GM19025 (cell line): ENCODE data around the gene TPCN1.
A peak's percentile ranks its signal among the peaks of the same experiment; 100 is the strongest.

Experiments used
- ATAC-seq: cut with Tn5 transposase; IDR thresholded peaks from one replicate; pipeline ENCODE4 v1.9.1; 2021; ENCODE audit warnings: mild to moderate bottlenecking, low read depth, moderate library complexity; ENCODE audit not compliant: unreplicated experiment

Gene TPCN1

GRCh38 chr12:113329791-113330417, 108.6 kb downstream of the TPCN1 start:
- ATAC-seq: no peak

- no peak for ATAC-seq
Measured at GRCh38 chr12:113330505-113330904, 109.2 kb downstream of the TPCN1 start.

- ATAC-seq: no peak
Measured at GRCh38 chr12:113332688-113333417, 111.6 kb downstream of the TPCN1 start.

GRCh38 chr12:113333418-113333750, 112.1 kb downstream of the TPCN1 start:
- ATAC-seq: no peak

GRCh38 chr12:113333877-113334785, 112.9 kb downstream of the TPCN1 start:
- peak; percentile 6 for ATAC-seq

GRCh38 chr12:113334786-113335539, 113.7 kb downstream of the TPCN1 start, which contains the start of gene SLC8B1:
Gene SLC8B1, minus strand, starts transcription at chr12:113335109. Its CDS starts 2,231 bp downstream, at chr12:113332878.
- peak; percentile 97 for ATAC-seq

GRCh38 chr12:113339540-113339939, 118.3 kb downstream of the TPCN1 start:
- ATAC-seq: no peak

- ATAC-seq: no peak
Measured at GRCh38 chr12:113340061-113340460, 118.8 kb downstream of the TPCN1 start.

- no peak for ATAC-seq
Measured at GRCh38 chr12:113341535-113341934, 120.3 kb downstream of the TPCN1 start.

GRCh38 chr12:113345318-113345717, 124.1 kb downstream of the TPCN1 start:
- no peak for ATAC-seq

GRCh38 chr12:113346353-113346752, 125.1 kb downstream of the TPCN1 start:
- no peak for ATAC-seq

- no peak for ATAC-seq
Measured at GRCh38 chr12:113347107-113347506, 125.8 kb downstream of the TPCN1 start.

- ATAC-seq: no peak
Measured at GRCh38 chr12:113347892-113348291, 126.6 kb downstream of the TPCN1 start.
